ENCODE results near the gene TSPAN6.

The TSPAN6 gene

GRCh38 chrX:100647095-100647494 lies 10.5 kb upstream of the TSPAN6 start:
- no peak for DNase-seq

- no peak for DNase-seq
These were observed 8.5 kb upstream of the TSPAN6 start for GRCh38 chrX:100645106-100645505.

- no peak for DNase-seq
These were observed 7.6 kb upstream of the TSPAN6 start, which contains the start of gene SRPX2 for GRCh38 chrX:100643956-100644860. Gene SRPX2, plus strand, starts transcription at chrX:100644199. Its CDS starts 2,124 bp downstream, at chrX:100646323.

GRCh38 chrX:100643212-100643611 lies 6.6 kb upstream of the TSPAN6 start:
- no peak for DNase-seq

- DNase-seq: no peak
These were observed 5.7 kb upstream of the TSPAN6 start for GRCh38 chrX:100642290-100642689.

- DNase-seq: no peak
These were observed 651 bp downstream of the TSPAN6 start for GRCh38 chrX:100635989-100636320.

- no peak for DNase-seq
These were observed 1.6 kb downstream of the TSPAN6 start for GRCh38 chrX:100635040-100635439.

- DNase-seq: peak in 1 of 5 donors; percentile 51
These were observed 10.6 kb downstream of the TSPAN6 start for GRCh38 chrX:100625985-100626491.

- DNase-seq: no peak
These were observed 13.6 kb downstream of the TSPAN6 start for GRCh38 chrX:100623001-100623400.

- peak in 1 of 5 donors; percentile 10 for DNase-seq
These were observed 21.6 kb downstream of the TSPAN6 start for GRCh38 chrX:100615005-100615404.

GRCh38 chrX:100611951-100612350 lies 24.7 kb downstream of the TSPAN6 start:
- DNase-seq: no peak

- DNase-seq: no peak
These were observed 27.0 kb downstream of the TSPAN6 start for GRCh38 chrX:100609591-100609990.

- no peak for DNase-seq
These were observed 29.9 kb downstream of the TSPAN6 start for GRCh38 chrX:100606753-100607152.

GRCh38 chrX:100600758-100601157 lies 35.8 kb downstream of the TSPAN6 start:
- DNase-seq: no peak

GRCh38 chrX:100600340-100600739 lies 36.3 kb downstream of the TSPAN6 start:
- DNase-seq: no peak

- DNase-seq: no peak
These were observed 37.1 kb downstream of the TSPAN6 start for GRCh38 chrX:100599456-100599855.

GRCh38 chrX:100596601-100597000 lies 40.0 kb downstream of the TSPAN6 start:
- no peak for DNase-seq

GRCh38 chrX:100593581-100593980 lies 43.0 kb downstream of the TSPAN6 start:
- DNase-seq: no peak

- DNase-seq: no peak
These were observed 43.5 kb downstream of the TSPAN6 start for GRCh38 chrX:100593126-100593525.

GRCh38 chrX:100591256-100592051 lies 45.2 kb downstream of the TSPAN6 start:
- no peak for DNase-seq

- DNase-seq: no peak
These were observed 48.7 kb downstream of the TSPAN6 start for GRCh38 chrX:100587861-100588260.

GRCh38 chrX:100586747-100587146 lies 49.9 kb downstream of the TSPAN6 start:
- DNase-seq: no peak

GRCh38 chrX:100584611-100585010 lies 52.0 kb downstream of the TSPAN6 start, which contains the start of gene TNMD:
Gene TNMD, plus strand, starts transcription at chrX:100584936. Its CDS starts 83 bp downstream, at chrX:100585019.
- DNase-seq: no peak

Data from T-helper 1 cell (primary cell).